Vagina (tissue), 2 donors: Measurements from ENCODE around the gene MILR1. TPM values are rescaled to one million over a fixed set of nuclear protein-coding genes. Genes with fewer than 3 reads are reported as not detected.

Experiments used
- DNase-seq, 2 donors: peaks; one replicate each; pipeline ENCODE4 v3.0.0-alpha.2; 2017; ENCODE audit errors: extremely low spot score in 2 of 2
- H3K27ac ChIP-seq: fragments of 200-600 bp; sonication (generic); one replicate; pipeline ENCODE4 v1.5.1; 2019
- H3K27me3 ChIP-seq: fragments of 200-600 bp; sonication (generic); one replicate; pipeline ENCODE4 v1.5.1; 2019
- H3K36me3 ChIP-seq, 2 donors: fragments of 200-600 bp; sonication (generic); one replicate each; pipeline ENCODE4 v1.5.1; 2017 to 2019
- H3K4me1 ChIP-seq: fragments of 200-600 bp; sonication (generic); one replicate; pipeline ENCODE4 v1.5.1; 2019
- H3K4me3 ChIP-seq, 2 donors: fragments of 200-600 bp; sonication (generic); 1 replicate in 1 of 2; 2 replicates in 1 of 2; pipeline ENCODE4 v1.5.1; 2016 to 2019
- H3K9me3 ChIP-seq: fragments of 200-600 bp; sonication (generic); one replicate; pipeline ENCODE4 v1.5.1; 2019
- POLR2A ChIP-seq, 2 donors: fragments of 450-650 bp; IDR thresholded peaks; one replicate each; pipeline ENCODE4 v1.6.1; 2017; ENCODE audit warnings: antibody characterized with exemption in 2 of 2, mild to moderate bottlenecking in 2 of 2, moderate library complexity in 2 of 2
- POLR2AphosphoS5 ChIP-seq, 2 donors: sonication (generic); formaldehyde crosslinking; IDR thresholded peaks; one replicate each; pipeline ENCODE4 v1.9.0; 2017; ENCODE audit warnings: antibody characterized with exemption in 2 of 2, mild to moderate bottlenecking in 2 of 2, low read depth in 1 of 2; ENCODE audit not compliant: insufficient read depth in 1 of 2
- intact Hi-C: fragments of 100-400 bp; cut with DNase I; formaldehyde crosslinking; loops from one replicate; pipeline ENCODE4 v1.15.1; 2023
- total RNA-seq: library from RNA; depleted of rRNA; stranded (reverse); fragments of >200 nt; gene quantifications from one replicate; pipeline ENCODE4 v1.2.3, GENCODE V29; 2016
- TF ChIP-seq, protein P1 (sequence below), 3 experiments: fragments of 450-650 bp in 2 of 3; fragments of 200-600 bp in 1 of 3; sonication (generic) in 1 of 3; IDR thresholded peaks; one replicate each; pipeline ENCODE4 v1.5.1; 2017 to 2019; ENCODE audit warnings: antibody characterized with exemption in 3 of 3, mild to moderate bottlenecking in 2 of 3, moderate library complexity in 2 of 3

The MILR1 gene
- total RNA-seq, 1 donor from 2014 or later, result 11.0 TPM

DNA sequence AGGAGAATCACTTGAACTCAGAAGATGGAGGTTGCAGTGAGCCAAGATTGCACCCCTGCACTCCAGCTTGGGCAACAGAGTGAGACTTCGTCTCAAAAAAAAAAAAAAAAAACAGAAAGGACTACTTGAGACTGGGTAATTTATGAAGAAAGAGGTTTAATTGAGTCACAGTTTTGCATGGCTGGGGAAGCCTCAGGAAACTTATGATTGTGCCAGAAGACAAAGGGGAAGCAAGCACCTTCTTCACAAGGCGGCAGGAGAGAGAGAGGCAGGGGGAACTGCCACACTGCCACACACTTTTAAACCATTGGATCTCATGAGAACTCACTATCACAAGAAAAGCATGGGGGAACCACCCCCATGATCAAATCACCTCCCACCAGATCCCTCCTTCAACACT is 9.0 kb upstream of the MILR1 start:
- no peaks in the 10 kb centered on the region for H3K27me3 ChIP-seq
- no peak overlapping the region for H3K4me3 ChIP-seq
- no peaks in the 10 kb centered on the region for H3K36me3 ChIP-seq
- H3K4me1 ChIP-seq, result no peaks in the 10 kb centered on the region
- DNase-seq, result no peak
- H3K27ac ChIP-seq, result no peak overlapping the region
- TF ChIP-seq POLR2AphosphoS5 (IDR thresholded peaks at IDR 0.05; ENCODE audit: insufficient read depth in 1 of 2, low read depth in 1 of 2) (no peak), POLR2A (IDR thresholded peaks at IDR 0.05) (no peak)
- TF ChIP-seq, protein P1, sequence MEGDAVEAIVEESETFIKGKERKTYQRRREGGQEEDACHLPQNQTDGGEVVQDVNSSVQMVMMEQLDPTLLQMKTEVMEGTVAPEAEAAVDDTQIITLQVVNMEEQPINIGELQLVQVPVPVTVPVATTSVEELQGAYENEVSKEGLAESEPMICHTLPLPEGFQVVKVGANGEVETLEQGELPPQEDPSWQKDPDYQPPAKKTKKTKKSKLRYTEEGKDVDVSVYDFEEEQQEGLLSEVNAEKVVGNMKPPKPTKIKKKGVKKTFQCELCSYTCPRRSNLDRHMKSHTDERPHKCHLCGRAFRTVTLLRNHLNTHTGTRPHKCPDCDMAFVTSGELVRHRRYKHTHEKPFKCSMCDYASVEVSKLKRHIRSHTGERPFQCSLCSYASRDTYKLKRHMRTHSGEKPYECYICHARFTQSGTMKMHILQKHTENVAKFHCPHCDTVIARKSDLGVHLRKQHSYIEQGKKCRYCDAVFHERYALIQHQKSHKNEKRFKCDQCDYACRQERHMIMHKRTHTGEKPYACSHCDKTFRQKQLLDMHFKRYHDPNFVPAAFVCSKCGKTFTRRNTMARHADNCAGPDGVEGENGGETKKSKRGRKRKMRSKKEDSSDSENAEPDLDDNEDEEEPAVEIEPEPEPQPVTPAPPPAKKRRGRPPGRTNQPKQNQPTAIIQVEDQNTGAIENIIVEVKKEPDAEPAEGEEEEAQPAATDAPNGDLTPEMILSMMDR (IDR thresholded peaks at IDR 0.05), result no peak
- intact Hi-C loops, result no loop called here
- no peaks in the 10 kb centered on the region for H3K9me3 ChIP-seq

DNA sequence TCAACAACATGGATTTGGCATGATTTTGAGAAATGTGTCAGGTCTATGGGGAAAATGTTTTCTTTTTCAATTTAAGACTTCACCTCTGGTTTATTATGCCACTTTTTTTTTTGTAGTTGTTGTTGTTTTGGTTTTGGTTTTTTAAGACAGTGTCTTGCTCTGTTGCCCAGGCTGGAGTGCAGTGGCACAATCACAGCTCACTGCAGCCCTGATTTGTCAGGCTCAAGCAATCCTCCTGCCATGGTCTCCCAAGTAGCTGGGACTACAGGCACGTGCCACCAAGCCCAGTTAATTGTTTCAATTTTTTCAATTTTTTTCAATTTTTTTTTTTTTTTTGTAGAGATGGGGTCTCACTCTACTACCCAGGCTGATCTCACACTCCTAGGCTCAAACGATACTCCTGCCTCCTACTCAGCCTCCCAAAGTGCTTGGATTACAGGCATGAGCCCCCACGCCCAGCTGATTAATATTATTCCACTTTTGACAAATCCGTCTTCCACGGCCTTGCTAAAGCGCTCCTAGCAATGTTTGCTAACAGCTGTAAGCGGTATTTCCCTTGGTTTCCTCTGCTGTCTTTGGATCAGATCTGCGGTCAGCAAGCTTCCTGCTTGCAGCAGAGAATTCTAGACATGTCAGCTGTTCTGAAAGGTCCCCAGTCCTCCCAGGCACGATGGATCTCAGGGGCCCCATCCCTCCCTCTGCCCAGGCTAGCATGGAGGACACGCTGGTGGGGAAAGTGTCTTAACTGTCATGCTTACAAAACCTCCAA is 7.0 kb upstream of the MILR1 start:
- no peaks in the 10 kb centered on the region for H3K27me3 ChIP-seq
- no peak for TF ChIP-seq POLR2AphosphoS5 (IDR thresholded peaks at IDR 0.05; ENCODE audit: insufficient read depth in 1 of 2, low read depth in 1 of 2)
- TF ChIP-seq, protein P1 (IDR thresholded peaks at IDR 0.05), result no peak
- no peak for TF ChIP-seq POLR2A (IDR thresholded peaks at IDR 0.05)
- no peak overlapping the region for H3K27ac ChIP-seq
- intact Hi-C loops, result no loop called here
- H3K4me3 ChIP-seq, result no peak overlapping the region
- no peaks in the 10 kb centered on the region for H3K36me3 ChIP-seq
- H3K4me1 ChIP-seq, result no peaks in the 10 kb centered on the region
- no peak for DNase-seq
- no peaks in the 10 kb centered on the region for H3K9me3 ChIP-seq

DNA sequence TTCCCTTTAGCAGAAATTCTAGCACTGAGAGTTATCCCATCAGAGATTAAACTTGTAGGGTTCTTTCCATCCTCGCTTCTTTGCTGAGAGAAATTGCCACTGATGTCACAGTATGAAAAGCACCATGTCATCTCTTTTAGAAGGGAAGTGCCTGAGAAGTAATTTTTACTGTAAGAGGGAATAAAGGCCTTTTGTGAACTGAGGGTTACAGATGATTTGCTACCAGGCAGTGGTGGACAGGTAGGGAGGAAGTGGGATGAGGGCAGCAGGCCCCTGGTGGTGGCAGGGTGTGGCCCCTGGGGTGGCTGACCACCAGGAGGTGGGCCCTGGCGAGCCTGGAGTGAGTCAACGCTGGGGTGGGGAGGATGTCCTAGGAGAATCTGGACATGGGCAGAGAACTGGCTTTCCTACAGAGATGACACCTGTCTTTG is 6.4 kb upstream of the MILR1 start:
- no peaks in the 10 kb centered on the region for H3K9me3 ChIP-seq
- H3K27ac ChIP-seq, result no peak overlapping the region
- H3K4me1 ChIP-seq, result no peaks in the 10 kb centered on the region
- H3K27me3 ChIP-seq, result no peaks in the 10 kb centered on the region
- no peak overlapping the region for H3K4me3 ChIP-seq
- no peak for DNase-seq
- H3K36me3 ChIP-seq, result no peaks in the 10 kb centered on the region
- intact Hi-C loops, result no loop called here
- TF ChIP-seq POLR2A (IDR thresholded peaks at IDR 0.05) (no peak), POLR2AphosphoS5 (IDR thresholded peaks at IDR 0.05; ENCODE audit: insufficient read depth in 1 of 2, low read depth in 1 of 2) (no peak)
- TF ChIP-seq, protein P1 (IDR thresholded peaks at IDR 0.05), result no peak

DNA sequence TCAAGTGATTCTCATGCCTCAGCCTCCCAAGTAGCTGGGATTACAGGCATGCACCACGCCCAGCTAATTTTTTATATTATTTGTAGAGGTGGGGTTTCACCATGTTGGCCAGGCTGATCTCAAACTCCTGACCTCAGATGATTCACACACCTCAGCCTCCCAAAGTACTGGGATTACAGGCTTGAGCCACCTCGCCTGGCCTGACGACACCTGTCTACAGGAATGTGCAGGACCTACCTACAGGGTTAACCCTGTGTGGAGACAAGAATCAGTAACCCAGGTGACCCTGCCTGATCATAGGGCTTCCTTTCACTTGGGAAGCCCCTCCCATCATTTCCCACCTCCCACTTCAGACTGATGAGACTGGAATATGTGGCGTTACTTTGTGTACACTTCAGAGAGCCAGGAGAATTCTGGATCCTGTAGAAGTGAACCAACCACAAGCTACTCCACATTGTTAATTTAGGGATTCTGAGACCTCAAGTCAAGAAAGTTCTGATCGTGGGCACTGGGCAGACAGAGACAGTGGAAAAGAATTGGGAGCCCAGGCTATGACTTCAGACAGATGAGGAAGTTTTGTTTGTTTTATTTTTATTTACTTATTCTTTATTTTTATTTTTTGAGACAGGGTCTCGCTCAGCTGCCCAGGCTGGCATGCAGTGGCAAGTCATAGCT is 5.7 kb upstream of the MILR1 start:
- Histone ChIP-seq H3K4me1 (peaks cover under 1% of the 10 kb centered on the region), H3K36me3 (no peaks in the 10 kb centered on the region), H3K27ac (no peak overlapping the region), H3K9me3 (no peaks in the 10 kb centered on the region), H3K27me3 (no peaks in the 10 kb centered on the region), H3K4me3 (no peak overlapping the region)
- DNase-seq, result no peak
- TF ChIP-seq POLR2A (IDR thresholded peaks at IDR 0.05) (no peak), POLR2AphosphoS5 (IDR thresholded peaks at IDR 0.05; ENCODE audit: insufficient read depth in 1 of 2, low read depth in 1 of 2) (no peak)
- TF ChIP-seq, protein P1 (IDR thresholded peaks at IDR 0.05), result no peak
- intact Hi-C loops, result no loop called here

DNA sequence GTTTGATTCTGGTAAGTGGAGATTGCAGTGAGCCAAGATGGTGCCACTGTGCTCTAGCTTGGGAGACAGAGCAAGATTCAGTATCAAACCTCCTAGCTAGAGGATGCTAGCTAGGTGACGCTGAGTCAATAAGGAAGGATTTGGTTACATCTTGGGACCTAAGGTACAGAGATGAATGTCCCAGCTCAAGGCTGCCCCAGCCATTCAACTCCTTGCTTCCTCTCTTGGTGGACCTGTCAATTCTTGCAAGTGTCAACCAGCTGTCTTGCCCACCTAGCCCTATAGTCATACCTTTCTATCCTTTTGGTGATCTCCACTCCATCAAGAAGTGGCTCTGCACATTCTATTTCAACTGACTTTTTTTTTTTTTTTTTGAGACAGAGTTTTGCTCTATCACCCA is 1.4 kb upstream of the MILR1 start:
- Histone ChIP-seq H3K36me3 (no peaks in the 10 kb centered on the region), H3K9me3 (no peaks in the 10 kb centered on the region), H3K4me1 (peaks cover 11% of the 10 kb centered on the region), H3K4me3 (no peak overlapping the region), H3K27ac (no peak overlapping the region), H3K27me3 (no peaks in the 10 kb centered on the region)
- intact Hi-C loops, result no loop called here
- DNase-seq, result no peak
- TF ChIP-seq, protein P1 (IDR thresholded peaks at IDR 0.05), result no peak
- TF ChIP-seq POLR2AphosphoS5 (IDR thresholded peaks at IDR 0.05; ENCODE audit: insufficient read depth in 1 of 2, low read depth in 1 of 2) (no peak), POLR2A (IDR thresholded peaks at IDR 0.05) (no peak)
